Thyroid gland (tissue), 4 donors: ENCODE data around the gene PRAC1. TPM values are rescaled to one million over a fixed set of nuclear protein-coding genes. Genes with fewer than 3 reads are reported as not detected.

ENCODE experiments used
- DNase-seq, 2 donors: peaks; one replicate each; pipeline ENCODE4 v3.0.0-alpha.2; 2019
- H3K27ac ChIP-seq, 3 donors: fragments of 200-600 bp; sonication (generic); 1 replicate in 2 of 3; 2 replicates in 1 of 3; pipeline ENCODE4 v1.5.1; 2016 to 2019; ENCODE audit warnings: mild to moderate bottlenecking in 1 of 3, moderate library complexity in 1 of 3
- H3K27me3 ChIP-seq: fragments of 200-600 bp; sonication (generic); one replicate; pipeline ENCODE4 v1.5.1; 2019
- H3K36me3 ChIP-seq, 2 donors: fragments of 200-600 bp; sonication (generic); one replicate each; pipeline ENCODE4 v1.5.1; 2016 to 2019
- H3K4me1 ChIP-seq, 2 donors: fragments of 200-600 bp; sonication (generic); one replicate each; pipeline ENCODE4 v1.5.1; 2017 to 2019
- H3K4me3 ChIP-seq, 3 donors: fragments of 200-600 bp; sonication (generic); replicated peaks in 1 of 3; 1 replicate in 2 of 3; 2 replicates in 1 of 3; pipeline ENCODE4 v1.5.1; 2016; ENCODE audit warnings: mild to moderate bottlenecking in 1 of 3
- H3K9me3 ChIP-seq: fragments of 200-600 bp; sonication (generic); one replicate; pipeline ENCODE4 v1.5.1; 2017
- CTCF ChIP-seq, 6 experiments: fragments of 200-600 bp in 3 of 6; fragments of 450-650 bp in 3 of 6; sonication (generic) in 3 of 6; IDR thresholded peaks; one replicate each; pipeline ENCODE4 v1.5.1; 2016 to 2019; ENCODE audit warnings: antibody characterized with exemption in 6 of 6, mild to moderate bottlenecking in 2 of 6, inconsistent platforms in 1 of 6, moderate library complexity in 1 of 6
- POLR2A ChIP-seq, 2 donors: fragments of 450-650 bp; IDR thresholded peaks; one replicate each; pipeline ENCODE4 v1.6.1; 2017; ENCODE audit warnings: antibody characterized with exemption in 2 of 2, mild to moderate bottlenecking in 2 of 2, moderate library complexity in 1 of 2
- WGBS, 2 donors: methylation state at CpG; one replicate each; pipeline ENCODE4 v1.1.5; 2017; 5-methylcytosine and 5-hydroxymethylcytosine counted together
- intact Hi-C: fragments of 100-400 bp; cut with DNase I; formaldehyde crosslinking; loops from one replicate; pipeline ENCODE4 v1.15.1; 2023
- total RNA-seq, 4 donors: library from RNA; depleted of rRNA; stranded (reverse); fragments of >200 nt; gene quantifications; one replicate each; pipeline ENCODE4 v1.2.3, GENCODE V29; 2016

The PRAC1 gene
- total RNA-seq, 4 donors from 2014 or later = not detected

GRCh38 chr17:48734333-48735061 lies 12.2 kb upstream of the PRAC1 start:
- intact Hi-C loops = loop anchor here (10.0 kb wide), 1 partner anchor 260 kb away; the partner anchor contains the start of gene IGF2BP1
- Histone ChIP-seq H3K4me1 (peaks cover 3 to 4% of the 10 kb centered on the region in 2 donors), H3K4me3 (no peak overlapping the region), H3K27me3 (peaks cover 65% of the 10 kb centered on the region), H3K36me3 (no peaks in the 10 kb centered on the region), H3K27ac (no peak overlapping the region), H3K9me3 (no peaks in the 10 kb centered on the region)
- TF ChIP-seq POLR2A (IDR thresholded peaks at IDR 0.05) (no peak), CTCF (IDR thresholded peaks at IDR 0.05) (no peak)
- DNase-seq = no peak
- 4 to 5% methylated on average over 11 to 14 of the region's 14 CpGs for WGBS, 2 donors

GRCh38 chr17:48733632-48734328 lies 11.5 kb upstream of the PRAC1 start:
- TF ChIP-seq CTCF (IDR thresholded peaks at IDR 0.05) = no peak
- no peak for TF ChIP-seq POLR2A (IDR thresholded peaks at IDR 0.05)
- Histone ChIP-seq H3K27me3 (peaks cover 65% of the 10 kb centered on the region), H3K27ac (no peak overlapping the region), H3K36me3 (no peaks in the 10 kb centered on the region), H3K4me3 (no peak overlapping the region), H3K4me1 (peaks cover 3 to 10% of the 10 kb centered on the region in 2 donors), H3K9me3 (no peaks in the 10 kb centered on the region)
- intact Hi-C loops = loop anchor here (10.0 kb wide), 1 partner anchor 261 kb away; the partner anchor contains the start of gene IGF2BP1
- WGBS, 2 donors = 11 to 14% methylated on average over 19 to 22 of the region's 22 CpGs
- DNase-seq = no peak

- TF ChIP-seq POLR2A (IDR thresholded peaks at IDR 0.05) = no peak
- no peak for TF ChIP-seq CTCF (IDR thresholded peaks at IDR 0.05)
- Histone ChIP-seq H3K9me3 (no peaks in the 10 kb centered on the region), H3K27ac (no peak overlapping the region), H3K36me3 (no peaks in the 10 kb centered on the region), H3K27me3 (peaks cover 62% of the 10 kb centered on the region), H3K4me3 (no peak overlapping the region), H3K4me1 (peaks cover 3 to 18% of the 10 kb centered on the region in 2 donors)
- DNase-seq = no peak
- 5 to 6% methylated on average over 36 to 41 of the region's 50 CpGs for WGBS, 2 donors
- intact Hi-C loops = loop anchor here (10.0 kb wide), 1 partner anchor 262 kb away; the partner anchor contains the start of gene IGF2BP1
Observed at GRCh38 chr17:48732688-48733629, 10.6 kb upstream of the PRAC1 start.

GRCh38 chr17:48731355-48731754 lies 9.0 kb upstream of the PRAC1 start:
- Histone ChIP-seq H3K27me3 (peaks cover 67% of the 10 kb centered on the region), H3K27ac (no peak overlapping the region), H3K4me3 (no peak overlapping the region), H3K9me3 (no peaks in the 10 kb centered on the region), H3K36me3 (no peaks in the 10 kb centered on the region), H3K4me1 (peaks cover 3 to 18% of the 10 kb centered on the region in 2 donors)
- no peak for DNase-seq
- no peak for TF ChIP-seq CTCF (IDR thresholded peaks at IDR 0.05)
- no peak for TF ChIP-seq POLR2A (IDR thresholded peaks at IDR 0.05)
- intact Hi-C loops = loop anchor here (10.0 kb wide), 1 partner anchor 263 kb away; the partner anchor contains the start of gene IGF2BP1
